Measurements from ENCODE around the gene POLR1A. TPM values are rescaled to one million over a fixed set of nuclear protein-coding genes. Genes with fewer than 3 reads are reported as not detected.

POLR1A gene
- total and polyA plus RNA-seq, 2 of the 13 experiments (the other 11 are each of a cell fraction or from before 2014, with no cell fraction given): 7.2 to 39.9 TPM

DNA sequence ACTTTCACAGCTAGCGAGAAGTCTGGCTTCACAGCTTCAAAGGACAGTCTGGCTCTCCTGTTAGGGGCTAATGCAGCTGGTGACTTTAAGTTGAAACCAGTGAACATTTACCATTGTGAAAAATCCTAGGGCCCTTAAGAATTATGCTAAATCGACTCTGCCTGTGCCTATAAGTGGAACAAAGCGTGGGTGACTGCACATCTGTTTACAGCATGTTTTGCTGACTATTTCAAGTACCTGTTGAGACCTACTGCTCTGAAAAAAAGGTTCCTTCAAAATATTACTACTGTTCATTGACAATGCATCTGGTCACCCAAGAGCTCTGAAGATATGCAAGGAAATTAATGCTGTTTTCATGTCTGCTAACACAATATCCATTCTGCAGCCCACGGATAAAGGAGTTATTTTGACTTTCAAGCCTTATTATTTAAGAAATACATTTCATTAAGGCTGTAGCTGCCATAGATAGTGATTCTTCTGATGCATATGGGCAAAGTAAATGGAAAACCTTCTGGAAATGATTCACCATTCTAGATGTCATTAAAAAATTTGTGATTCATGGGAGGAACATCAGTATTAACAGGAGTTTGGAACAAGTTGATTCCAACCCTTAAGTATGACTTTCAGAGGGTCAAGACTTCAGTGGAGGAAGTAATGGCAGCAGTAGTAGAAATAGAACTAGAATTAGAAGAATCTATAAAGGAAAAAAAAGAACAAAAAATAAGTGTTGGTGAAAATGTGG is 48.9 kb downstream of the POLR1A start (continued):
- no peak for TF ChIP-seq HES4 (CRISPR knock-in tag; IDR thresholded peaks at IDR 0.05; ENCODE audit: borderline replicate concordance)
- no peak for TF ChIP-seq ZNF3 (CRISPR knock-in tag; IDR thresholded peaks at IDR 0.05)
- TF ChIP-seq SOX13 (IDR thresholded peaks at IDR 0.05): no peak
- TF ChIP-seq SOX13 (CRISPR knock-in tag; conservative IDR thresholded peaks at IDR 0.05 in 1 of 2, IDR thresholded peaks at IDR 0.05 in 1 of 2): no peak
- TF ChIP-seq ZNF550 (CRISPR knock-in tag; IDR thresholded peaks at IDR 0.05; ENCODE audit: borderline replicate concordance): no peak

GRCh38 chr2:86055314-86055713 is 50.4 kb downstream of the POLR1A start:
- Histone ChIP-seq H3K36me3 (replicated peaks in 1 of 2; ENCODE audit: control insufficient read depth in 1 of 2, insufficient read depth in 2 of 2, low read length in 2 of 2) (peaks cover 34 to 80% of the 10 kb centered on the region in 2 experiments), H3K4me2 (ENCODE audit: low read depth, low read length) (no peak overlapping the region), H3K79me2 (ENCODE audit: insufficient read depth, low read length) (no peaks in the 10 kb centered on the region), H3K9me3 (ENCODE audit: low read length) (no peaks in the 10 kb centered on the region), H3K9ac (ENCODE audit: insufficient read depth, low read depth, low read length) (no peak overlapping the region), H3K4me3 (replicated peaks in 1 of 3; ENCODE audit: insufficient read depth in 1 of 3, low read depth in 2 of 3, low read length in 3 of 3) (no peak overlapping the region), H4K20me1 (ENCODE audit: insufficient read depth, low read length) (no peaks in the 10 kb centered on the region), H3K4me1 (ENCODE audit: insufficient read depth, low read length) (0 out of 2 replicates have a peak, but pooled peaks cover 6% of the 10 kb centered on the region), H2AFZ (ENCODE audit: low read length) (no peak overlapping the region), H3K27me3 (ENCODE audit: control insufficient read depth in 1 of 2, insufficient read depth in 2 of 2, low read length in 2 of 2) (no peaks in the 10 kb centered on the region), H3K27ac (ENCODE audit: extremely low read length, insufficient read depth, low read length) (no peak overlapping the region)
- TF ChIP-seq ZNF619 (CRISPR knock-in tag; IDR thresholded peaks at IDR 0.05): no peak
- TF ChIP-seq ZNF235 (CRISPR knock-in tag; IDR thresholded peaks at IDR 0.05; ENCODE audit: borderline replicate concordance): no peak
- TF ChIP-seq ZNF234 (CRISPR knock-in tag; conservative IDR thresholded peaks at IDR 0.05): no peak
- no peak for TF ChIP-seq NAIF1 (CRISPR knock-in tag; IDR thresholded peaks at IDR 0.05; ENCODE audit: borderline replicate concordance)
- TF ChIP-seq KLF11 (CRISPR knock-in tag; IDR thresholded peaks at IDR 0.05): no peak
- TF ChIP-seq RELA (CRISPR knock-in tag; IDR thresholded peaks at IDR 0.05): no peak
- TF ChIP-seq POGZ (CRISPR knock-in tag; IDR thresholded peaks at IDR 0.05): no peak
- no peak for TF ChIP-seq ZMYM4 (CRISPR knock-in tag; IDR thresholded peaks at IDR 0.05)
- no peak for TF ChIP-seq JUN (CRISPR knock-in tag; IDR thresholded peaks at IDR 0.05)
- no peak for TF ChIP-seq ZBTB20 (CRISPR knock-in tag; IDR thresholded peaks at IDR 0.05; ENCODE audit: borderline replicate concordance, low read depth)
- TF ChIP-seq NFIB (CRISPR knock-in tag; IDR thresholded peaks at IDR 0.05; ENCODE audit: borderline replicate concordance): no peak
- TF ChIP-seq NCOA1 (CRISPR knock-in tag; IDR thresholded peaks at IDR 0.05): no peak
- no peak for TF ChIP-seq PATZ1 (CRISPR knock-in tag; IDR thresholded peaks at IDR 0.05)
- FAIRE-seq (no peak), DNase-seq (ENCODE audit: low spot score) (no peak), ATAC-seq (no peak)
- POLR2A ChIA-PET: no interaction called here
- BruUV-seq (replicated peaks): no TSS peak
- 95% methylated on average over 3 of the region's 3 CpGs for WGBS (ENCODE audit: low lambda C conversion rate)
- CTCF ChIA-PET (ENCODE audit: low intra/inter-chr PET ratio, low total read pairs): no interaction called here
- in situ Hi-C loops (cut with HindIII; ENCODE audit: extremely low pct_ligation_motif_present, low pct_unique_long_range_greater_than_20kb) (no loop called here), intact Hi-C loops (cut with micrococcal nuclease; ENCODE audit: unreplicated experiment) (no loop called here)
